ENCODE measurements around the gene CLCA4. TPM values are rescaled to one million over a fixed set of nuclear protein-coding genes. Genes with fewer than 3 reads are reported as not detected.

The CLCA4 gene
- total RNA-seq (2014; rRNA removed; shearing (Covaris generic)) = not detected in 2 replicates

- DNase-seq (ENCODE audit: low spot score) = no peak
These were observed at the start of gene CLCA4 for GRCh38 chr1:86546787-86547221. Gene CLCA4, plus strand, starts transcription at chr1:86547078. Its CDS starts 42 bp downstream, at chr1:86547120.

GRCh38 chr1:86498281-86498680 is 48.6 kb upstream of the CLCA4 start:
- DNase-seq (ENCODE audit: low spot score) = no peak

- no peak for DNase-seq (ENCODE audit: low spot score)
These were observed 46.8 kb upstream of the CLCA4 start for GRCh38 chr1:86499987-86500593.

- no peak for DNase-seq (ENCODE audit: low spot score)
These were observed 46.2 kb upstream of the CLCA4 start for GRCh38 chr1:86500714-86501113.

GRCh38 chr1:86502125-86502646 is 44.7 kb upstream of the CLCA4 start:
- DNase-seq (ENCODE audit: low spot score) = peak; percentile 15

- peak; percentile 30 for DNase-seq (ENCODE audit: low spot score)
These were observed 44.0 kb upstream of the CLCA4 start for GRCh38 chr1:86502721-86503405.

- no peak for DNase-seq (ENCODE audit: low spot score)
These were observed 43.3 kb upstream of the CLCA4 start for GRCh38 chr1:86503406-86504136.

- DNase-seq (ENCODE audit: low spot score) = no peak
These were observed 42.8 kb upstream of the CLCA4 start for GRCh38 chr1:86504137-86504479.

GRCh38 chr1:86504895-86505563 is 41.8 kb upstream of the CLCA4 start:
- DNase-seq (ENCODE audit: low spot score) = no peak

- no peak for DNase-seq (ENCODE audit: low spot score)
These were observed 41.3 kb upstream of the CLCA4 start for GRCh38 chr1:86505564-86505902.

GRCh38 chr1:86507935-86508582 is 38.8 kb upstream of the CLCA4 start:
- no peak for DNase-seq (ENCODE audit: low spot score)

- DNase-seq (ENCODE audit: low spot score) = no peak
These were observed 38.3 kb upstream of the CLCA4 start for GRCh38 chr1:86508583-86508969.

- no peak for DNase-seq (ENCODE audit: low spot score)
These were observed 31.3 kb upstream of the CLCA4 start for GRCh38 chr1:86515597-86515996.

GRCh38 chr1:86516335-86516734 is 30.5 kb upstream of the CLCA4 start:
- DNase-seq (ENCODE audit: low spot score) = no peak

GRCh38 chr1:86517336-86517735 is 29.5 kb upstream of the CLCA4 start:
- no peak for DNase-seq (ENCODE audit: low spot score)

GRCh38 chr1:86520789-86521521 is 25.9 kb upstream of the CLCA4 start:
- DNase-seq (ENCODE audit: low spot score) = no peak

- no peak for DNase-seq (ENCODE audit: low spot score)
These were observed 25.4 kb upstream of the CLCA4 start for GRCh38 chr1:86521522-86521891.

- DNase-seq (ENCODE audit: low spot score) = no peak
These were observed 24.6 kb upstream of the CLCA4 start for GRCh38 chr1:86522240-86522639.

- DNase-seq (ENCODE audit: low spot score) = no peak
These were observed 23.1 kb upstream of the CLCA4 start for GRCh38 chr1:86523670-86524354.

- no peak for DNase-seq (ENCODE audit: low spot score)
These were observed 19.6 kb upstream of the CLCA4 start for GRCh38 chr1:86527306-86527705.

All from A172 (cell line).